HG03159 (cell line): ENCODE measurements around the gene LATS2.
"Not testable (repeated sequence)": the region's sequence is repeated elsewhere in the genome, so short reads cannot be mapped to it uniquely, and the experiment has no call there.

Experiments
- ATAC-seq: cut with Tn5 transposase; IDR thresholded peaks from one replicate; pipeline ENCODE4 v1.9.1; 2021; ENCODE audit warnings: mild to moderate bottlenecking, moderate library complexity; ENCODE audit not compliant: unreplicated experiment

The LATS2 gene

DNA sequence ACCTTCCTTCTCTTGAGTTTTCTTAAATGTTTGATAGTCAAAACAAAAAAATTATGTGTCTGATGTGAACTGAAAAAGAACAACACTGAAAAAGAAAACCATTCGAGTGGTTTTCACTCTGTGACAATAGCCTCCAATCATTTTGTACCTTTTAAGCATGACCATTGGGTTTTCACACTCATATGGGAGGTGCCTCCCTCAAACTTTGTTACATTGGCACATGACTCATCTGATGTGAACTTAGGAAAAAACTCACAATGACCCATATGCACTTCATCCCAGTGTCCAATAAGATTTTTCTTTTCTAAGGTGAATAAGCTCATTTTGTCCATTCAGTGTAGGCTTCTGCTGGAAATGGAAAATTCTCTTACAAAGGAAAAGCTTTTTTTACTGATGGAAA, 92.2 kb downstream of the LATS2 start:
- no peak for ATAC-seq

DNA sequence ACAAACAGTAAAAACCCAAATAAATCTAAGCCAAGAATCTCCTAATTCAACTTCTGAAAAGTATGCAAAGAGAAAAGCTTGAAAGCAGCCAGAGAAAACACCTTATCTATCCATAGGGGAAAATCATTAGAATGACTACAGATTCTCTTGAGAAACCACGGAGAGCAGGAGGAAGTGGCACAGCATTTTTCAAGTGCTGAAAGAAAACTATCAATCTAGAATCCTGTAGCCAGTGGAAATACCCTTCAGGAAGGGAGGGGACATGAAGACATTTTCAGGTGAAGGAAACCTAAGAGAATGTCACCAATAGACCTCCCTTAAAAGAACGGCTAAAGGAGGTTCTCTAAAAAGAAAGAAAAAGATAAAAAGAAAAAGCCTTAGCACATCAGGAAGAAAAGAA, 92.6 kb downstream of the LATS2 start:
- no peak for ATAC-seq

DNA sequence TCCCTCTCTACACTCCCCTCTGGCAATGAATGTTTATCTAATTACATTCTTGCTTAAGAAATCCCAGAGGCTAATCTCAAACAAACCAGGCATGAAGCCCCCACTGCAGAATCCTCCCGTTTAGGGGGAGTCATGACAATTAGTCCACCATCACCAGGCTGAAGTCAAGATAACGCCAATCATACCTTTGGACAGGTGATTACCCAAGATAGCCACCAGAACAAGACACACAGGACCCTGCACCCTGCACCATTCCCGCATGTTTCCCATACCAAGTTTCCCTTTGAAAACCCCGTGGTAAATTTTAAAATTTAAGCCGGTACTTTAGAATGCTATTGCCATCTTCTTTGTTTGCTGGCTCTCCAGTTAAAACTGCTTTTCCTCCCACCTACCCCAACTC, 94.0 kb downstream of the LATS2 start:
- no peak for ATAC-seq

DNA sequence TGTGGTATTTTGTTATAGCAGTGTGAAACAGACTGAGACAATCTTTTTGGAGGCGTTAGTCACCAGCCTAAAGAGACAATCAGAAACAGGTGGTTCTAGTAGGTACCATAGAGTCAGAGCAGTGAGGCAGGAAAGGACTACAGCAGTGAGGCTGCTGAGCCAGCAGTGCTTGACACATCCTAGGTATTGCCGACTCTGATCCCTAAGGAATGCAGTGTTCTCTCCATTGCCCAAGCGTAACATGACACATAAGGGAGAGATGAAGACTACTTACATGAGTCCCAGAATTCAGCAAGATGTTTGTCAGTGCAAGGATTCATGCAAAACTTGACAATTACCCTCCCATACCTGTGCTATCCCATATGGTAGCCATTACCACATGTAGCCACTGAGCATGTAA, 96.5 kb downstream of the LATS2 start:
- no peak for ATAC-seq

DNA sequence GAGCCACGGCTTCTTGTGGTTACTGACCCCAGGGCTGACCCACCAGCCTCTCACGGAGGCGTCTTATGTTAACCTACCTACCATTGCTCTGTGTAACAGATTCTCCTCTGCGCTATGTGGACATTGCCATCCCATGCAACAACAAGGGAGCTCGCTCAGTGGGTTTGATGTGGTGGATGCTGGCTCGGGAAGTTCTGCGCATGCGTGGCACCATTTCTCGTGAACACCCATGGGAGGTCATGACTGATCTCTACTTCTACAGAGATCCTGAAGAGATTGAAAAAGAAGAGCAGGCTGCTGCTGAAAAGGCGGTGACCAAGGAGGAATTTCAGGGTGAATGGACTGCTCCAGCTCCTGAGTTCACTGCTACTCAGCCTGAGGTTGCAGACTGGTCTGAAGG, 99.7 kb downstream of the LATS2 start:
- ATAC-seq = not testable (repeated sequence)

DNA sequence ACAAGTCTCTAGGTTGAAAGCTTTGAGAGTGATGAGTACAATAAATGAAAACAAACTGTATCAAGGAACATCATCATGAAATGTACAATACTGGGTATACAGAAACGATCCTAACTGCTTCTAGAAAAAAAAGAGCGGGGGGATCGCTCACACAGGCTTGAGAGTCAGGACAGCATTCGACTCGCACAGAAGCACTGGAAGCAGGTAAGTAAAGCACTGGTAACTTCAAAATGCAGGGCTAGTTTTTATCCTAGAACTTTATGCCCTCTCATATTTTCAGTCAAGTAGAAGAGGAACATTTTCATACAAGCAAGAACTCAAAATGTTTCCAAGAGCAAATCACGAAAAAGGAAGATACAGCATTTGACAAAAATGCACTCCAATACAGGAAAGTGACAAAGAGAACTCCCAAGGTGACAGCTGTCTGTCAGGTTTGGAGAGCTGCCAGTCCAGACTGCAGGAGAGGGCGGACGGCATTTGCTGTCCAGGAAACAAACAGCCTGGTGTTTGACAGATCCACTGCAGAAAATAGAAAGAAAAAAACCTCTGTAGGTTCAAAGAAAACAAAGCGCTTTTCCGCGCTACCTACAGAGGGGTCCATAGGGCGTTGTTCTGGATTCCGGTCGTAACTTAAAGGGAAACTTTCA, 100.6 kb downstream of the LATS2 start:
- ATAC-seq = no peak

DNA sequence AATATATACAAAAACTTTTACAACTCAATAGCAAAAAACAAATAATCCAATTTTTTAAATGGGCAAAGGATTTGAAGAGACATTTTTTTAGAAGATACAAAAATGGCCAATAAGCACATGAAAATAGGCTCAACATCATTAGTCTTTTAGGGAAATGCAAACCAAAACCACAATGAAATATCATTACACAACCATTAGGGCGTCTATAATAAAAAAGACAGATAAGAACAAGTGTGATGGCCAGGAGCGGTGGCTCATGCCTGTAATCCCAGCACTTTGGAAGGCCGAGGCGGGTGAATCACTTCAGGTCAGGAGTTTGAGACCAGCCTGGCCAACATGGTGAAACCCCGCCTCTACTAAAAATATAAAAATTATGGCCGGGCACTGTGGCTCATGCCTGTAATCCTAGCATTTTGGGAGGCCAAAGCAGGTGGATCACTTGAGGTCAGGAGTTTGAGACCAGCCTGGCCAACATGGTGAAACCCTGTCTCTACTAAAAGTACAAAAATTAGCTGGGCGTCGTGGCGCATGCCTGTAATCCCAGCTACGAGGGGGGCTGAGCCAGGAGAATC, 104.3 kb downstream of the LATS2 start:
- ATAC-seq = not testable (repeated sequence)

DNA sequence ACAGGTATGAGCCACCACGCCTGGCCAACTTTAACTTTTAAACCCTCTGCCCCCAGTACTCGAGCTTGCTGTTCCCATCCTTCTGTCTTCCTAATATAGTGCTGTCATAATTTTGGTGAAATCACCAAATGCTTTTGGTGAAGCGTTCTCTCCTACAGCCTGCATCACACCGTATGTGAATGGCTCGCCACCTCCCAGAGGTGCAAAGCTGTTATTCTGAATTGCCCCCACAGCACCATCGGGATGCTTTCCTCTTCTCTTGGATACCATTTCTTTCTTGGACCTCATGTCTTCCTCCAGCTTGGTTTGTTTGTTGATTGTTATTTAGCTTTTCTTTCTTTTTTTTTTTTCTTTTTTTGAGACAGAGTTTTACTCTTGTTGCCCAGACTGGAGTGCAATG, 105.9 kb downstream of the LATS2 start:
- ATAC-seq = no peak

DNA sequence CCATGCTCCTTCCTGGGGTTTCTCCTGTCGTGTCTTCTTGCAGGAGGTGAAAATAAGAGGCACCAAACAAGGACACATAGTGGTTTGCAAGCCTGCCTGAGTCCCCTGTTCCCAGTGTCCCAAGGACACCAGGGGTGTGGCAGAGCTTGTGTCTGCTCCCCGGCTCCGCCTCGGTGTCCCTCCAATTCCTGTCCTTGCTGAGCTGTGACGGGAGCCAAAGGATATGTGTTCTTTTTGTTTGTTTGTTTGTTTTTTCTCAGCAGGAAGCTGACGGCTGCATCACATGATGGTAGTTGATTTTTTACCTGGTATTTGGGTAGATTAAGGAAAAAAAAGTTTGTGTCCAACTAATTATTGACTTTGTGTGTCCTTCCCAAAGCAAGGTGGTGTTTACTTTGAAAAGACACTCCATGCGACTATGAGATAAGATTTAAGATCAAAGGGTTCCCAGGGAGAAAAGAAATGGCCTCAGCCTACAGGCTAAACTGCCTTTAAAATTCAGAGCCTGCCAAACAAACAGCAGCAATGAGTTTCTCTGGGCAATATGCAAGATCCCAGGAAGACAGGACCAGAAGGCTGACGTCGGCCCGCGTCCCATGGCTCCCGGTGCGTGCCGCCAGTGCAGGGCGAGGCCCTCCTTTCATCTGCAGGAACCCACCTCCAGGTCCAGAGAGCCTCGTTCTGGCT, 108.0 kb downstream of the LATS2 start:
- ATAC-seq = no peak

DNA sequence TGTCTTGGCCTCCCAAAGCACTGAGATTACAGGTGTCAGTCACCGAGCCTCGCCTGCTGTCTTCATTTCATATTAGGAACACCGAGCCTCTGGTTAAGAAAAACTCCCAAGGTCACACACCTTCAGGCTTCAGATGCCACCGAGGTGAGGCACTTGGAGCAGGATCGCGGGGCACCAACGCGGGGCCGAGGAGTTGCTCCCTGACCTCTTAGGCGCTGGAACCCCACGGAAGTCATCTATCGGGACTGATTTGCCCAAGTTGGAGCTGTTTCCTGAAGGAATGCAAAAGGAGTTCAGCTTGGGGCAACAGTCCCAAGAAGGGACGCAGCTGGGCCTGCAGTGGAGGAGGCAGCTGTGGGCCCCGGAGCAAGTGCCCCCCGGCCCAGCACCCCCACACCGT, 108.5 kb downstream of the LATS2 start:
- no peak for ATAC-seq

DNA sequence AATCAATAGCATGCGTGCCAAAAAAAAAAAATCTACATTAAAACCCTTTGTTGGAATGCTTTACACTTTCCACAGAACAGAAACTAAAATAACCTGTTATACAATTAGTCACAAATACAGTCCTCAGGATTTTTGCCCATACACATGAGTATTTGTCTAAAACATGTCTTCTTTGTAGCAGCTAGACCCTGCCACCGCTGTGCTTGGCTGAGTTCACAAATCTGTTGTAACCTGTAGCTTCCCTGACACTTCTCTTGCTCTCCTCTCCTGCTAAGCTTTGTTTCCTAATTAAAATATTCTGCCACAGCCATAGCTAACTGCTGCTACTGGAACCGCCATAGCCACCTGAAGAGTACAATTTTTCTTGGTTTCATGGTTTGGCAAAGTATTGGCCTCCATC, 113.4 kb downstream of the LATS2 start:
- ATAC-seq = not testable (repeated sequence)

DNA sequence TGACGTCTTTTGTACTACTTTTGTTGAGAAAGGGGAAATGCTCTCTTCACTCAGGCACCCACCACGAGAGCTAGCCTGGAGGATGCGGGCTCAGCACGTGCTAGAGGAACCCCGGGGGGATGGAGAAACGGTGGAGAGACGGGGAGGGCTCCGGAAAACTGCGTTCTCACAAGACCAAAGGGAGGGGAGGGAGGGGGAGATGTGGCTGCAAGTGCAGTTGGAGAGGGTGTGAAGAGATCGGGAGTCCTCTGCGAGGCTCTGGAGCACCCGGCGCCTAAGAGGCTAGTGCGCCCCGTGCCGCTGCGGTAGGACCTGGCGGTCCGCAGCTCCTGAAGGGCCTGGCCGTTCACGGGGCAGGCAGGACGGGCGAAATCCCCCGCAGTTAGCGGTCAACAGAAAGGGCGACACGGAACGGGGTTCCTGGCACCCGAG, 115.4 kb downstream of the LATS2 start:
- no peak for ATAC-seq

DNA sequence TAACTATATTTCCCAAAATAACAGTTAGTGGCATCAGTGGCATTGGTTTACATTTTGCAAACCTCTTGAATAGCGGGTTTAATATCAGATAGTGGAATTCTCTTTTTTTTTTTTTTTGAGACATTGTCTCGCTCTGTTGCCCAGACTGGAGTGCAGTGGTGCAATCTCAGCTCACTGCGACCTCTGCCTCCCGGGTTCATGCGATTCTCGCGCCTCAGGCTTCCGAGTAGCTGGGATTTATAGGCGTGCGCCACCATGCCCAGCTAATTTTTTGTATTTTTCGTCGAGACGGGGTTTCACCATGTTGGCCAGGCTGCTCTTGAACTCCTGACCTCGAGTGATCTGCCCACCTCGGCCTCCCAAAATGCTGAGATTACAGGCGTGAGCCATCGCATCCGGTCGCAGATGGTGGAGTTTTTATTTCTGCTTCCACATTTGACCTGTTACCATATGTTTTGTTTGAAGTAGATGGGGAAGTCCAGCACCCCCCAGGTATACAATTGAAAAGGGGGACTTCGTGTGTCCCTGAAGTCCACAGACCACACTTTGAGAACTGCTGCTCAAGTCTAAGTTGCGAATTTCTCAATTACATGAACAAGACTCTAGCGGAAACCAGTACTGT, 118.3 kb downstream of the LATS2 start:
- ATAC-seq = no peak

DNA sequence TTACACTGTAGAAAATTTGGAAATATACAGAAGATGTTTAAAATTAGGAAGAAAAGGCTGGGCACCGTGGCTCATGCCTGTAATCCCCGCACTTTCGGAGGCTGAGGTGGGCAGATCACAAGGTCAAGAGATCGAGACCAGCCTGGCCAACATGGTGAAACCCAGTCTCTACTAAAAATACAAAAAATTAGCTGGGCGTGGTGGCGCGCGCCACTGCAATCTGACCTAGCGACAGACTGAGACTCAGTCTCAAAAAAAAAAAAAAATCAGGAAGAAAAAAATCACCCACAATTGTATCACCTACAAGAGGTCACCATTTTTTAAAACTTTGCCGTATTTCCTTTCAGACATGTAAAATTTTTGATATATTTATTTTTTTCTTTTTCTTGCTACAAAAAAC, 120.9 kb downstream of the LATS2 start:
- ATAC-seq = not testable (repeated sequence)

DNA sequence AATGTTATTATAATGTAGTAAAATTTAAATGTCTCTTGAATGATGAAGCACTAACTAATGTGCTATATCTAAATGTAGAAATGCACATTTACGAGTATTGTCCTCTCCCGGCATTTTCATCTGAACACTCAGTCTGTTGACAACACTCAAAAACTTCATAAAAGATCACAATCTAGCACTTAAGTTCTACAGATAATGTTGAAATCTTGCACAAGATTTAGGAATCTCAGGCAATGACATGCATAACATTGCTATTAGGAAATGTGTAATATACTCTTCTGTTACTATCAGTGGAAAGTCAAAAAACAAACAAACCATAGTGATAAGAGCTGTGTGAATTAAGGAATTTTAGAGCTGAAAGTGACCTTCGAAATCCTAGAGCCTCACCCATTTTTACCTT, 121.3 kb downstream of the LATS2 start:
- no peak for ATAC-seq

DNA sequence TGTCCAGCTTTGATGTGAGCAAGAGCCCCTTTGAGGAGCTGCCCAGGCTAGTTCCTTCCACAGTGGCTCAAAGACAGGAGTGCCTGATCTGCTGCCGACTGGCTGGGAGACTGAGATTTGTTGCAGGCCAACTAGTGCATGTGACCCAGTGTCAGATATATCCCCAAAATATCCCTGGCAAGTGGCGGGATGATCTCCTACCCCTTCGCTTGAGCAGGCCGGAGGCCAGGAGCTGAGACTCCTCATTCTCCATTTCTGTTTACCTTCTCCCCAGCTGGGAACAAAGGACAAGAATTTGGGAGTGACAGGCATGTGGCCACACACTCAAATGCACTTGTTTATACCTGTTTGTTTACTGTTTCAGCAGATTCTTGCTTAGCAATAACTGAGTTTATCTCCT, 121.7 kb downstream of the LATS2 start:
- no peak for ATAC-seq

DNA sequence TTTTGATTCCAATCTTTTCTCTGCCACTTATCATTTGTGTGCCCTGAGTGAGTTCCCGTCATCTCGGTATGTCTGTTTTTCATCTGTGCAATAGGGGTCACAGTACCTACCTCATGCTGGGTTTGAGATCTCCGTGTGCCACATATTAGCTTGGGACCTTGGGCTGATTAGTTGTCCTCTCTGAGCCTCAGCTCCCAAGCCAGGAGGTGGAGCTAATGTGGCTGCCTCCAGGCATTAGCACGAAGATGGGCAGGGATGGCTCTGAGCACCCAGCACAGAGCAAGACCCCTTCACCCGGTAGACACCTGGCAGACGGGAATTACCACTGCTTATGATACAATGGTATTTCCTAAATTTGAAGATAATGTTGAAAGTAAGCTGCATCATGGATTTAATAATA, 123.1 kb downstream of the LATS2 start:
- no peak for ATAC-seq

DNA sequence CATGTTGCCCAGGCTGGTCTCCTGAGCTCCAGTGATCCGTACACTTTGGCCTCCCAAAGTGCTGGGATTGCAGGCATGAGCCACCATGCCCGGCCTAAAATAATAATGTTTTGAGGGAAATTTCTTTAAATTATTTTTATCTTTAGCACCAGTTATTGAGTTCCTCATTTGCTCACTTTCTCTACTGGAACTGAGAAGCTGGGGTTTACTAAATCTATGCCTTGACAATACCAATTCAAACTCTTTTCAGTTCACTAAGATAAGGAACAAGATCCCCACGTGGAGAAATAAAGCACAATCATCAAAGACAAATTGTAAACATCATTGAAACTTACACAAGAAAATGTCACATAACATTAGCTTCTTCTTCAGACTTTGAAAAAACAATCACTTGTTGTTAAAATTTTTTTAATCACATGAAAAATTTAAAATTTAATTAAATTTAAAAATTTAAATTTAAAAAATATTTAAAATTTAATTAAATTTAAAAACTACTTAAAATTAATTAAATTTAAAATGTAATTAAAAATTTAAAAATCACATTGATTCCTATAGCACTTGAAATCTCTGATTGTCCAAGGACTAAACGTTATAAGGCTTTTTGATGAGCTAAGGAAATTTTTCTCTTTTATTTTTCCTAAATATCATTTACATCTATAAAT, 133.7 kb downstream of the LATS2 start:
- ATAC-seq = no peak

DNA sequence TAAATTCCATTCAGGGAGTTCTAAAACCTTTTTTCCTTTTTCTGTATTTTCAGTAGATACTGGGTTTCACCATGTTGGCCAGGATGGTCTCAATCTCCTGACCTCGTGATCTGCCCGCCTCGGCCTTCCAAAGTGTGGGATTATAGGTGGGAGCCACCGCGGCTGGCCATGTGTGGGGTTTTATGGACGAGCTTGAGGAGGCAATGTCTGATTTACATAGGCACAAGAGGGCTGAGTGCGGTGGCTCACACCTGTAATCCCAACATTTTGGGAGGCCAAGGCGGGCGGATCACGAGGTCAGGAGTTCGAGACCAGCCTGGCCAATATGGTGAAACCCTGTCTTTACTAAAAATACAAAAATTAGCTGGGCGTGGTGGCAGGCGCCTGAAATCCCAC, 136.0 kb downstream of the LATS2 start:
- not testable (repeated sequence) for ATAC-seq

DNA sequence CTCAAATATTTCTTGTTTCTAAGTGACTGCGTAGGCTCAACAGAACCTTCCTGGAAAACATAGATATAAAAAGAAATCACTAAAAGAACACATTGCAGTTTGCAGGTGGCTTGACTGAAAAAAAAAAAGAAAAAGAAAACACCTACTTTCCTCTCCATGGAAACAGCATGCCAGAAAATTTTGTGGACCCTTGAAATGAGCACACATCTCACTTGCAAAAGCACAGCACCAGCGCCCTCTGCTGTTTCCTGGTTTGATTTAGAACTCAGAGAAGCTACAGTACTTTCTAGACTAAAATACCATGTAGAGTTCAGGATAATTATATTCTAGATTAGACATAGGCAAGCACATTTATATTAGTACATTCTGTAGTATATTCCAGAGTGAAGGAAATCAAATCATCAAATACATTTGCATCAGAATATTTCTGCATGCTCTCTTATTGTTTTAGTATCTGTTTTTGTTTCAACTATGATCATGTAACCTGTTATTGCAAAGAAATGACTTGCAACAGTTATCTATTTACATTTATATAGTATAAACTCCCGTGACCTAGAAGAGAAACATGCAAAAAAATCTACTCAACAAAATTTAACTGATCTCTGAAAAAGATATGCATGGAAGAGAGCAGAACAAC, 136.5 kb downstream of the LATS2 start:
- ATAC-seq = no peak

DNA sequence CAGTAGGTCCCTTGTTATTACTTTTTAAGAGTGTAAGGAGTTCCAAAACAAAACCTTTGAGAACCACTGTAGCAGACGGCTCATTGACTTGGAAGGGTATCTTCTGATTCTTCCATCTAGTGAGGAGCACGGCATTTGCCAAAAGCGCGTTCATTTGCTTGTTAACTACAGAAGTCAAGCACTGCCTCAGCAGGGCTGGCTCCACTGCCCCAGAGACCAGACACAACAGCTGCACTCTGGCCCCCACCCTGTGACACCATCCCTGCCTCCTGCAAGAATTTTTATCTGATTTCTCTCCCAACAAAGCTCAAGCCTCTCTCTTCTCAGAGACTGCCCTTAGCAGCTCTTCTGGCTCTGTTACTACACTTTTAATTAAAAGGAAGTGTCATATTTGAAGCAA, 138.1 kb downstream of the LATS2 start:
- no peak for ATAC-seq
